Measurements from ENCODE around the gene ABCA7.
"Not testable (repeated sequence)": the region's sequence is repeated elsewhere in the genome, so short reads cannot be mapped to it uniquely, and the experiment has no call there.

ABCA7 gene

DNA sequence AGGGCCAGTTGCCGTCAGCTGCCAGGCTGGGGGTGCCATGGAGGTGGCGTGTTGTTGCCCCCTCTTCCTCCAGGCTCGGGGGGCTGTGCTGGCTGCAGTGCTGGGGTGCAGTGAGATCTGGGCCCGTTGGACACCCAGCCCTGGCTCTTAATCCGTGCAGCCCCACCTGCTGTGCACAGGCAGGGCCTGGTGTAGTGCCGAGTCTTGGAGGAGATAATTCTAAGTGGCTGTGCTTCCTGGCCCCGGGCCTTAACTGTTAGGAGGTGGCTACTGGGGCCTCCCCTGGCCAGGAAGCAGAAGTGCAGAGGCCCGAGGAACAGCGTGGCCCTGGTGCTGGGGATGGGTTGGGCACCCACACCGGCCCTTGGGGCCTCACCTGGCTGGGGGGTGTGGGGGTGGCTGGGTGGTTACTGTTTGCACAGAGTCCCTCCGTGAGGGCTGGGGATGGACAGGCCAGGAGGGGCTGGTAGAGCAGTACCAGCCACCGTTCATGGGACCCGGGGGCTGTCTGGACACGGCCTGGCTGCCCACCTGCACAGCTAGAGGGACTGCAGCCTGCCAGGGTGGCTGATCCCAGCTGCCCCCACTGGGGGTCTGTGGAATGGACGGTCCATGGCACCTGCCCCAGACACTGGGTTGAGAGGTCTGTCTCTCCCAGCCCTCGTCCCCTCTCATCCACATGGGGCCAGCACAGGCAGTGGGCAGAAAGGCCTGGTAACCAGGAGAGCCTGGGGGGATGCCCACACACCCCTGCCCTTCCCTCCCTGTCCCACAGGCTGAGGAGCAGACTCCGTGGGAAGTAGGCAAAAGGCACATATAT is 67.1 kb downstream of the ABCA7 start:
- no peak for DNase-seq

DNA sequence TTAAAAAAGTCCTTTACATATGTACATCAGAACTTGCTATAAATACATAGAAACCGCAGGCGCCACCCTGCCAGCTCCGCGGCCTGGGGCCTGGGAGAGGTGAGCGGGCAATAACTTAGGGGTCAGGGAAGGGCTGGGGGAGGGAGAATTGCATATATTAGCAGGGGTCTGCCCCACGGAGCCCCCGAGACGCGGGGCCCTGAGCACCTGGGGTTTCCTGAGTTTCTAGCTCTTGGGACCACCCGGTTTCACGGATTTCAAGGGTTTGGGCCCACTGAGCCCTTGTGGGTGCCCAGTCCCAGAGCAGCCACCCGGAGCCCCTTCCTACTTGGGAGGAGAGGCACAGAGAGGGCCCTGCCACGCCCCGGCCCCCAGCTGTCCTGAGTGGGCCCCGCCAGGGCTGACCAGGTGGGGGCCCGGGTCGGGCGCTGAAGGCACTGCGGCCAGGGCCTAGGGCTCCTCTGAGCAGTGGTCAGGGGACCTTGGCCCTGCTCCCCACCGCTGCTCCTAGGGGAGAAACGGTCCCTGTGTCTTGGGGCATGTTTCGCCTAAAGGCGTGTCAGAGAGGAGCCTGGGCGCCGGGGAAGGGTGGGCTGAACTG is 67.9 kb downstream of the ABCA7 start:
- DNase-seq: no peak

DNA sequence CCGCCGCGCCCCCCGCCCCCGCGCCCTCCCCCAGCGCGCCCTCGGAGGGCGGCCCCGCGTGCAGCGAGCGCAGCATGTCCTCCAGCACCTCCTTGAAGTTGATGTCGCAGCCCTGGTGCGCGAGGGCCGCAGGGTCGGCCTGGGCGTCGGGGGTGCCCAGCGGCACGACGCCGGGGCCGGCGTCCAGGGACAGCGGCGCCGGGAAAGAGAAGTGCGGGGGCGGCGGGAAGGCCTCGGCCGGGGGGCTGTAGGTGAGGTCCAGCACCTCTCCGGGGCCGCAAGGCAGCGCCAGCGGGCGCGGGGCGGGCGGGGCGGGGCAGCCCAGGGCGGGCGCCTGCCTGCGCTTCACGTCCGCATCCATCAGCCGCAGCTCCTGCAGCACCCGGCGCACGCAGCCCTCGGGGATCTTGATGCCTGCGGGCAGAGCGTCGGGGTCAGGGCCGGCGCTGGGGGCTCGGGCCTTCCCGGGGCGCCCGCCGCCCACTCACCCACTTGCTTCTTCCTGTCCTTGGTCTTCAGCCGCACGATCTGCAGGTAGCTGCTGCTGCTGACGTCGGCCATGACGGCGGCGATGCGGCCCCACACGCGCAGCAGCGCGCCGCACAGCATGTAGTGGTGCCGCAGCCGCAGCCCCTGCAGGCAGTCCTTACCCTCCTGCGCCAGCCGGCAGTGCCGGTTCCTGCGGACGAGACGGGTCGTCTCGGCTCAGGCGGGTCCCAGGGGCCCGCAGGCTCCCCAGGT is 68.6 kb downstream of the ABCA7 start:
- DNase-seq: no peak

DNA sequence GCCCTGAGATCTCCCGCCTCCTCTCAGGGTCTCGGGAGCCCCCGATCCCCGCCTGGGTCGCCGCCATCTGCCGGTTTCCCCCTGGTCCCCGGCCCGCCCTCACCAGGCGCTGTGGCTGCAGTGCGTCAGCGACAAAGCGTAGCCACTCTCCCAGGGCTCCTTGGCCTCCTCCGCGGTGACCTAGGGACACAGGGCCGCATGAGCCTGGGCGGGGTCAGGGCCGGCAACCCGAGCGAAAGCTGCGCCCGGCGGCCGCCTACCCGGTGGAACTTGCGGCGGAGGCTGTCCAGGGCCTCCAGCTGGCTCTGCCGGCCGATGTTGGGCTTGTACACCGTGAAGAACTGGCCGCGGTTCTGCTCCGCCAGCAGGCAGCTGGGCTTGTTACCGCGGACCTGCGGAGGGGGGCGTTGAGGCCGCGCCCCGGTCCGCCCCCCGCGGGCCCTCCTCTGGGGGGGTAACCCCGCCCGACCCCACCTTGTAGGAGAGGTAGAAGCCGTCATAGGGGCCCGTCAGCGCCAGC is 69.2 kb downstream of the ABCA7 start:
- no peak for DNase-seq

DNA sequence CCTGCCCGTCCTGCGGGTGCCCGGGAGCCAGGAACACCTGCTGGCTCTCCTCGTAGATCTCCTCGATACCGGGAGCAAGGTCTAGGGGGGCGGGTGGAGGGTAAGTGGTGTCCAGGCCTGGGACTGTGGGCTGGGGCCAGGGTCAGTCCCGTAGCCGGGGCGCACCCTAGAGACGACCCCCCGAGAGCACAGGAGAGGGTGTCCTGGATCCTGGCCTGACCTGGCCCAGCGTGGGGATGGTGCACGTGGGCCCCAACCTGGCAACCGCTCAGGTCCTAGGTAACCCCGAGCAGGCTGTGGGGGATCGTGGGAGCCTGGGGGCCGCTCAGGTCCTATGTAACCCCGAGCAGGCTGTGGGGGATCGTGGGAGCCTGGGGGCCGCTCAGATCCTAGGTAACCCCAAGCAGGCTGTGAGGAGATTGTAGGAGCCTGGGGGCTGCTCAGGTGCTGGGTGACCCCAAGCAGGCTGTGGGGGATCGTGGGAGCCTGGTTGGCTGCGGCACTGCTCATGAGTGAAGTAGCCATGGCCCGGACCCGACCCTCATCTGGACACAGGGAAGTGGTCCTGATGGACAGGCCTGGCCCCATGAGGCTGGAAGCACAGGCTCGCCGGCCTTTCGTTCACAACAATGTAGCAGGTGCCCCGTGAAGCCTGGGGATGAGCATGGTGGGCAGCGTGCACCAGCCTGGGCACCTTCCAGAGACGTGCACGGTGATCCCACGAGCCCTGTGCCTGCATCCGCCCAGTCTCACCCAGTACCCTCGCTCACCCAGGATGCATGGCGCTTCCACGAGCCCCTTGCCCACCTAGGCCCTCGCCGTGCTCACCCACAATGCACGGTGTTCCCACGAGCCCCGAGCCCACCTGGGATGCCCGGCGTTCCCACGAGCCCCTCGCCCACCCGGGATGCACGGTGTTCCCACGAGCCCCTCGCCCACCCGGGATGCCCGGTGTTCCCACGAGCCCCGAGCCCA is 70.1 kb downstream of the ABCA7 start:
- no peak for DNase-seq

DNA sequence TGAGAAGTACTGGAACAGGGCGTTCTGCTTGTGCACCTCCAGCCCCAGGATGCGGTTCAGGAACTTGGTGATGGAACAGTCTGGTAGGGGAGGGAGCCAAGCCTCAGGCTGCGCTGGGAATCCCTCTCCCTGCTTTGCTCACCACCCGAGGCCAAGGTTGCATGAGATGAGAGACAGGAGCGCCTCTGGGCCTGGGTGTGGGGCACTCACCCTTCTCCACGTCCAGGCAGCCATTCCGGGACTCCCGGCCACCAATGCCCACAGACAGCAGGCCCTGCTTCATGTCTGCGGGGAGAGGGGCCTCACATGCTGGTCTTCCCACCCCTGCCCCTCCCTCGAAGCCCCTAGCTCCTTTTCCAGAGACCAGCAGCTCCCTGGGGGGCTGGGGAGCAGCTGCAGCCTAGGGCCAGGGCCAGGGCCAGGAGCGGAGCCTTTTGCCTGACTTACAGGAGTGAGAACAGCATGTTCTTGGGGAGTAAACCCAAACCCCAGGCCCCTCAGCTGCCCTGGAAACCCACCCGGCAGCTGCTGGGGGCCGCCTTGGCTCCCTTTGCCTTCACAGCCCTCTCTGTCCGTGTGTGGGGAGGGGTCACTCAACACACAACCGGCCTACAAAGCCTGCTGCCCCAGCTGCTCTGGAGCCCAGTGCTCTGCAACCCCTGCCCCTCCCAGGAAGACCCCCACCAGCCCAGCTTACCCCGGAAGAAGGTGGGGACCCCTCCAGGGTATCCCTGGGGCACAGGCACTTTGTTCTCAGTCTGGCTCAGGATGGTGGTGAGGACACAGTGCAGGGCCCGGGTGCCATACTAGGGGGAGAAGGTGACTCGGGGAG is 71.1 kb downstream of the ABCA7 start:
- DNase-seq: no peak

DNA sequence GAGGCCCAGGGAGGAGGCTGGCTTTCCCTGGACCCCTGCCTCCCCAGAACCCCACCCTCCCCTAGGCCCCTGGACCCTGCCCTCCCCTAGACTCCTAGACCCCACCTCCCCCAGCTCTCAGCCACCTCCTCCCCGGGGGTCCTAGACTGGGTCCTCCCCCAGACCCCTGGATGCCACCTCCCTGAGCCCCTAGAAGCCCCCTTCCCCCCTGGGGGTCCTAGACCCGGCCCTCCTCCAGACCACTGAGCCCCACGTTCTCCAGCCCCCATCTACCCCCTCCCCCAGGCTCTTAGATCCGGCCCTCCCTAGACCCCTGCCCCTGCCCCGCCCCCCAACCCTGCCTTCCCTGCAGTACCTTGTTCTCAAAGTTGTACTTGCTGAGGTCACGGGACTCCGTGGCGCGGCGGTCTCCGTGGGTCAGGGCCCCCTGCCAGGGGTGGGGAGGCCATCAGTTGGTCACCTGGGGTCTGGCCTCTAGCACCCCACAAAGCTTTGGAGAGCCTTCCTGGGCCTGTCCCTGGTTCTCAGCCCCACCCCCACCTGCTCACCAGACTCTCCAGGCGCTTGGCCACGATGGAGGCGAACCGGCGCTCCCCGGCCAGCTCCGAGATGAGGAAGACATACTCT is 71.8 kb downstream of the ABCA7 start:
- DNase-seq: no peak

DNA sequence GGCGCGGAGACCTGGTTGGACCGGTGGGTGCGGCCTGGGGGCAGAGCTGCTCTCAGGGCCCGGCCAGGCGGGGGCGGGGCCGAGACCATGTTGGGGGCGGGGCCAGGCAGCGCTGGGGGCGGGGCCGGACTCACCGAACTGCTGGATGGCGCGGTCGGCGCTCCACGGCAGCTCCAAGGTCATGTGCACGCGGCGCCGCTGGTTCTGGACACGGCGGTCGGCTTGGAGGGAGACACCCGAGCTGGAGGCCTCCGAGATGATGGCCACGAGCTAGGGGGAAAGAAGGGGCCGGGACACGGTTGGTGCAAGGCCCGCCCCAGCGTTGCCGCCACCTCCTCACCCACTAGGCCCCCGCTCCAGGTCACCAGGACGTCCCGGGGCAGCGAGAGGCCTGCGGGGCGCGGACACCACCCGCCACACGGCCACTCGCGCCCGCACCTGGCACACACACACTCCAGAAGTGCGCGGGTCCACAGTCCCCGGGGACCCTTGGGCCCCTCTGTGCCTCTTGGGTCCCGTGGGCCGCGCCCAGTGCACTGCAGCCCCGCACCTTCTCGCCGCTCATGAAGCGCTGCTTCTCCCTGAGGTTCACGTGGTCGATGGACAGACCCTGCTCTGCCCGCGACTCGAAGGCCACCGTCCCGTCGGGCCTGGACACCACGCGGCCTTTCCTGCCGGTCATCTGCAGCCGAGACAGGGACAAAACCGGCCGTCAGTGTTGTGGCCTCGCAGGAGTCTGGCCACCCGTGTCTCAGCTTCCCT is 72.5 kb downstream of the ABCA7 start:
- no peak for DNase-seq

DNA sequence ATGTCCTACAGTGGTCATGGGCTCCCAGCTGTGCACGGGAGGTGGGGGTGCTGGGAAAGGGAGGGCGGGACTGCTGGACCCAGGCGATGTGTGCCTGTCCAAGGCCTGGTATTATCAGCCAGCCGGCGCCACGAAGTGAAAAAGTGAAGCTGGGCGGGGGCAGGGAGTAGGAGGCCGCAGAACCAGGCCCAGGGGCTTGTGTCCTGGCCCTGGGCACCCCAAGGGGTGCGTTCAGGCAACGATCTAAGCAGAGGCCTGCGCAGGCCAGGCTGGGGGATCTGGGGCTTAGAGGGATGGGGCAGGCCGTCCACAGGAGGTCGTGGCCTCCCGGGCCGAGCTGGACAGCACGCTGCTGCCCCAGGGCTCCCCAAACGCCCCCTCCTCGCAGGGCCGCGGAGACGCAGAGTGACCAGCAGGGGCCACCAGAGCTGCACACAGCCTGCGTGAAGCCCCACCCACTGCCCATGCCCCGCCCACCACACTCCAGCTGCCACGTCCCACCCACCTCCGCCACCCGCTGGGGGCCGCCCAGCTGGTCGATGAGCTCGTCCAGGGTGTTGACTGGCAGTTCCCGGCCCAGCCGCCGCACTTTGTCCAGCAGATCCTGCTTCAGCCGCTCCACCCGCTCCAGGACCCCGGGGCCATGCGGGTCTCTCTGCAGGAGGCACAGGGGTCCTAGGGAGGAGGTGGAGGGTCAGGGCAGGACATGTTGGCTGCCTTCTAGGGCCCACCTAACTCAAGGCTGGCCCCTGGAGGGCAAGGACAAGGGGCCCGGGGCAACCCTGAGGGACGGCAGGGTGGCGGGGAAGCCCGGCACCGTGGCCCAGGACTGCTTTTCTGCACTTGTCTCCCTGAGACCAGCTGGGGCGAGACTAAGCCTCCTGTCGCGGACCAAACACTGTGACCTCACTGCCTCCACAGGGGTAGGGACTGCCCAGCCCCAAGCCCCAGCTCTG is 73.4 kb downstream of the ABCA7 start:
- DNase-seq: no peak

DNA sequence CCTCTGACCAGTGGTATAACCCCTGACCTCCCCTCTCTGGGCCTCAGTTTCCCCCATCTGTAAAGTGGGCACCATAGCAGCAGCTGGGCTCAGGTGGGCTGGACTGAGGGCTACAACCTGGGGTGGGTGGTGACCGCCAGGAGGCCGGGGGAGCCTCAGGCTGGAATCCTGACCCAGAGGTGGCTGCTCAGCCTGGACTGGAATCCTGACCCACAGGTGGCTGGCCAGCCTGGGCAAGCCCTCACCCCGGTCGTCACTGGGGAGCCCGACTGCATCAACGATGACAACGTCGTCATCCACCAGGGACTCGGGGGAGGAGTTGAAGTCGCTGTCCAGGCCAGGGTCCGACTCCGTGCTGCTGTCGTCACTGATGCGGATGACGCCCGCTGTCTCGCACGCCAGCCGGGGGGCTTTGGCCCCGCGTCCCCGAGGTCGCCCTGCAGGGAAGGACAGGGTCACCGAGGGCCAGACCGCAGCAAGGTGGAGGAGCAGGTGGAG is 74.1 kb downstream of the ABCA7 start:
- no peak for DNase-seq

DNA sequence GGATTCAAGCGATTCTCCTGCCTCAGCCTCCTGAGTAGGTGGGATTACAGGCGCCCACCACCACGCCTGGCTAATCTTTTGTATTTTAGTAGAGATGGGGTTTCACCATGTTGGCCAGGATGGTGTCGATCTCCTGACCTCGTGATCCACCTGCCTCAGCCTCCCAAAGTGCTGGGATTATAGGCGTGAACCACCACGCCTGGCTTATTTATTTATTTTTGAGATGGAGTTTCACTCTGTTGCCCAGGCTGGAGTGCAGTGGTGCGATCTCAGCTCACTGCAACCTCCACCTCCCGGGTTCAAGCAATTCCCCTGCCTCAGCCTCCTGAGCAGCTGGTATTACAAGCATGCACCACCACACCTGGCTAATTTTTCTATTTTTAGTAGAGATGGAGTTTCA is 74.8 kb downstream of the ABCA7 start:
- DNase-seq: not testable (repeated sequence)

All from KG1 (cell line).